ENCODE results near the gene RECQL.

- TF ChIP-seq CTCF (IDR thresholded peaks at IDR 0.05) (no peak), RELA (CRISPR knock-in tag; IDR thresholded peaks at IDR 0.05; ENCODE audit: borderline replicate concordance) (no peak), CREM (CRISPR knock-in tag; IDR thresholded peaks at IDR 0.05) (no peak), JUN (CRISPR knock-in tag; IDR thresholded peaks at IDR 0.05) (no peak), ARID4B (CRISPR knock-in tag; IDR thresholded peaks at IDR 0.05; ENCODE audit: borderline replicate concordance) (no peak), NR1H2 (CRISPR knock-in tag; IDR thresholded peaks at IDR 0.05) (no peak), CREB1 (CRISPR knock-in tag; IDR thresholded peaks at IDR 0.05) (no peak), ZNF121 (CRISPR knock-in tag; IDR thresholded peaks at IDR 0.05) (no peak), ELF4 (CRISPR knock-in tag; IDR thresholded peaks at IDR 0.05; ENCODE audit: low read depth) (no peak)
Observed at GRCh38 chr12:21451529-21451928, 49.9 kb downstream of the RECQL start.
